Neural progenitor cell (in vitro differentiated cells): ENCODE results near the gene ENTPD5. TPM values are rescaled to one million over a fixed set of nuclear protein-coding genes. Genes with fewer than 3 reads are reported as not detected.
"Not testable (repeated sequence)": the region's sequence is repeated elsewhere in the genome, so short reads cannot be mapped to it uniquely, and the experiment has no call there.

Experiments used
- DNase-seq: peaks from one replicate; pipeline ENCODE4 v3.0.0-alpha.2; 2016; ENCODE audit warnings: low spot score
- H2AFZ ChIP-seq: fragments of 200-600 bp; sonication (generic); replicated peaks from 2 replicates; pipeline ENCODE4 v1.6.1; 2016; ENCODE audit warnings: antibody characterized with exemption
- H3F3A ChIP-seq: fragments of 200-600 bp; sonication (generic); 2 replicates; pipeline ENCODE4 v1.6.1; 2016; ENCODE audit warnings: antibody characterized with exemption, low read depth
- H3K27ac ChIP-seq: fragments of 200-600 bp; sonication (generic); 2 replicates; pipeline ENCODE4 v1.5.1; 2016; ENCODE audit warnings: mild to moderate bottlenecking
- H3K27me3 ChIP-seq: fragments of 200-600 bp; sonication (generic); 2 replicates; pipeline ENCODE4 v1.6.1; 2016; ENCODE audit warnings: mild to moderate bottlenecking, moderate library complexity
- H3K36me3 ChIP-seq: fragments of 200-600 bp; sonication (generic); 2 replicates; pipeline ENCODE4 v1.5.1; 2016
- H3K4me1 ChIP-seq: fragments of 200-600 bp; sonication (generic); 2 replicates; pipeline ENCODE4 v1.6.1; 2016; ENCODE audit warnings: mixed run types
- H3K4me2 ChIP-seq: fragments of 200-600 bp; sonication (generic); 2 replicates; pipeline ENCODE4 v1.6.1; 2016
- H3K4me3 ChIP-seq: fragments of 200-600 bp; sonication (generic); 2 replicates; pipeline ENCODE4 v1.5.1; 2016
- H3K79me2 ChIP-seq: fragments of 200-600 bp; sonication (generic); 2 replicates; pipeline ENCODE4 v1.6.1; 2016; ENCODE audit warnings: low read depth
- H3K9ac ChIP-seq: fragments of 200-600 bp; sonication (generic); 2 replicates; pipeline ENCODE4 v1.6.1; 2016
- H3K9me3 ChIP-seq: fragments of 200-600 bp; sonication (generic); 2 replicates; pipeline ENCODE4 v1.5.1; 2016; ENCODE audit warnings: low read depth
- H4K20me1 ChIP-seq: fragments of 200-600 bp; sonication (generic); 2 replicates; pipeline ENCODE4 v1.6.1; 2016; ENCODE audit warnings: low read depth
- H3K27ac Mint-ChIP-seq: 3 replicates; pipeline ENCODE4 v1.8.0; 2021; ENCODE audit warnings: mixed read lengths
- H3K27me3 Mint-ChIP-seq: 2 replicates; pipeline ENCODE4 v1.8.0; 2022; ENCODE audit warnings: low read depth, mild to moderate bottlenecking, inconsistent platforms, moderate library complexity, mixed read lengths; ENCODE audit not compliant: insufficient read depth
- H3K36me3 Mint-ChIP-seq: 3 replicates; pipeline ENCODE4 v1.8.0; 2021; ENCODE audit warnings: mixed read lengths
- H3K4me1 Mint-ChIP-seq: 3 replicates; pipeline ENCODE4 v1.8.0; 2021; ENCODE audit warnings: mixed read lengths
- H3K4me3 Mint-ChIP-seq: 3 replicates; pipeline ENCODE4 v1.8.0; 2021; ENCODE audit warnings: mild to moderate bottlenecking, moderate library complexity, mixed read lengths
- H3K9me3 Mint-ChIP-seq: 3 replicates; pipeline ENCODE4 v1.8.0; 2020; ENCODE audit warnings: mixed read lengths
- CTCF ChIP-seq: fragments of 200-600 bp; sonication (generic); IDR thresholded peaks from 2 replicates; pipeline ENCODE4 v1.5.1; 2017; ENCODE audit warnings: antibody characterized with exemption, mild to moderate bottlenecking
- EZH2 ChIP-seq: fragments of 200-600 bp; sonication (generic); IDR thresholded peaks from 2 replicates; pipeline ENCODE4 v1.6.1; 2017; ENCODE audit warnings: antibody characterized with exemption, mild to moderate bottlenecking, moderate library complexity
- EZH2phosphoT487 ChIP-seq: fragments of 200-600 bp; sonication (generic); IDR thresholded peaks from 2 replicates; pipeline ENCODE4 v1.6.1; 2017; ENCODE audit warnings: antibody characterized with exemption
- total RNA-seq: library from RNA; depleted of rRNA; stranded (reverse); fragments of >200 nt; gene quantifications from 2 replicates; pipeline ENCODE4 v1.2.3, GENCODE V29; 2015; ENCODE audit warnings: low replicate concordance

ENTPD5 gene
- total RNA-seq, 1 donor from 2014 or later: 13.4 TPM

DNA sequence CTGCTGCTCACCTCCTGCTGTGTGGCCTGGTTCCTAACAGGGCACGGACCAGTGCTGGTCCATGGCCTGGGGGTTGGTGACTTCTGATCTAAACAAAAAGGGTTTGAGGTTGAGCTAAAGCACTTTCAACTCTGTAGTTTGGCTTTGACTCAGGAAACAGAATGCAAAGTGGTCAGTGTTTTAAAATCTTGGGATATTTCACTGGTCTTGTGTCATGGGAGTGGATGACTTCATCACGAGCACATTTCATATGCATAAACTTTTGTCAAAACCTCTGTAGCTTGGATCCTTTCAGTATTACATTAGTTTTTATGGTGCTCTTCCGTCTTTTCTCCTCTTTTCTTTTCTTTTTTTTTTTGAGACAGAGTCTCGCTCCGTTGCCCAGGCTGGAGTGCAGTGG, 94.8 kb downstream of the ENTPD5 start:
- Mint-ChIP-seq H3K4me1 (no peaks in the 10 kb centered on the region), H3K4me3 (no peak overlapping the region), H3K36me3 (peaks cover 31% of the 10 kb centered on the region), H3K27me3 (no peaks in the 10 kb centered on the region), H3K9me3 (no peaks in the 10 kb centered on the region), H3K27ac (no peak overlapping the region)
- Histone ChIP-seq H3K36me3 (peaks cover 13% of the 10 kb centered on the region), H2AFZ (no peak overlapping the region), H3K27ac (no peak overlapping the region), H3K9me3 (no peaks in the 10 kb centered on the region), H3K4me3 (no peak overlapping the region), H3K79me2 (no peaks in the 10 kb centered on the region), H4K20me1 (peaks cover 17% of the 10 kb centered on the region), H3K4me1 (no peaks in the 10 kb centered on the region), H3K9ac (no peak overlapping the region), H3F3A (no peaks in the 10 kb centered on the region), H3K4me2 (no peak overlapping the region), H3K27me3 (no peaks in the 10 kb centered on the region)
- no peak for DNase-seq
- no peak for TF ChIP-seq CTCF

GRCh38 chr14:73919457-73919856, 99.6 kb downstream of the ENTPD5 start:
- H3K36me3 Mint-ChIP-seq: peaks cover 16% of the 10 kb centered on the region
- not testable (repeated sequence) for H2AFZ ChIP-seq, H3K27ac Mint-ChIP-seq, H3K4me1 ChIP-seq, H3K79me2 ChIP-seq, H3K27me3 ChIP-seq, H3K4me3 ChIP-seq, H3K9me3 Mint-ChIP-seq, H3K27ac ChIP-seq, H3K4me1 Mint-ChIP-seq, H3K9me3 ChIP-seq, H3K27me3 Mint-ChIP-seq, H3K4me2 ChIP-seq, H3F3A ChIP-seq, H3K9ac ChIP-seq, DNase-seq, H3K4me3 Mint-ChIP-seq
- Histone ChIP-seq H3K36me3 (peaks cover 13% of the 10 kb centered on the region), H4K20me1 (peaks cover 14% of the 10 kb centered on the region)

DNA sequence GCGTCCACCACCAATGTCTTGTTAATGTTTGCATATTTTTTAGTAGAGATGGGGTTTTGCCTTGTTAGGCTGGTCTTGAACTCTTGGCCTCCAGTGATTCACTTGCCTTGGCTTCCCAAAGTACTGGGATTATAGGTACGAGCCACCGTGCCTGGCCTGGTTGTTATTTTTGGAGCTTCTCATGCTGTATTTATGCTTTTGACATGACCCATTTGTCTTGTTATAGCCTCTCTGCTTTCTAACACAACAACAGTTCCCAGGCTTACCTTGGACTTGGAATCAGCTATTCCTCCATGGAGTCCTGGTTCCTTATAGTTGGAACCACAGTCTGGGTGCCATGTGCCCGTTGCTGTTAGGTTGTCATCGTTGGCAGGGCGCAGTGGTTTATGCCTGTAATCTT, 102.8 kb downstream of the ENTPD5 start:
- peaks cover 10% of the 10 kb centered on the region for H4K20me1 ChIP-seq
- peaks cover 3% of the 10 kb centered on the region for H3K79me2 ChIP-seq
- no peak overlapping the region for H3K4me3 ChIP-seq
- H3K36me3 ChIP-seq: peaks cover 14% of the 10 kb centered on the region
- H3K9ac ChIP-seq: no peak overlapping the region
- no peak overlapping the region for H3K4me2 ChIP-seq
- DNase-seq: no peak
- H3K27me3 ChIP-seq: no peaks in the 10 kb centered on the region
- Mint-ChIP-seq H3K36me3 (peaks cover 25% of the 10 kb centered on the region), H3K4me3 (no peak overlapping the region), H3K4me1 (no peaks in the 10 kb centered on the region), H3K27ac (no peak overlapping the region), H3K9me3 (no peaks in the 10 kb centered on the region), H3K27me3 (no peaks in the 10 kb centered on the region)
- H3K9me3 ChIP-seq: no peaks in the 10 kb centered on the region
- H3K27ac ChIP-seq: no peak overlapping the region
- TF ChIP-seq EZH2phosphoT487 (no peak), EZH2 (no peak), CTCF (no peak)
- H2AFZ ChIP-seq: no peak overlapping the region
- H3F3A ChIP-seq: no peaks in the 10 kb centered on the region
- no peaks in the 10 kb centered on the region for H3K4me1 ChIP-seq

- Mint-ChIP-seq H3K27me3 (no peaks in the 10 kb centered on the region), H3K36me3 (peaks cover 35% of the 10 kb centered on the region), H3K27ac (no peak overlapping the region), H3K4me1 (no peaks in the 10 kb centered on the region), H3K9me3 (no peaks in the 10 kb centered on the region), H3K4me3 (no peak overlapping the region)
- H3F3A ChIP-seq: no peaks in the 10 kb centered on the region
- no peak overlapping the region for H2AFZ ChIP-seq
- no peak for TF ChIP-seq EZH2phosphoT487
- TF ChIP-seq CTCF: no peak
- no peak for TF ChIP-seq EZH2
- DNase-seq: no peak
- peaks cover 3% of the 10 kb centered on the region for H4K20me1 ChIP-seq
- H3K36me3 ChIP-seq: peaks cover 25% of the 10 kb centered on the region
- H3K4me3 ChIP-seq: no peak overlapping the region
- H3K9me3 ChIP-seq: no peaks in the 10 kb centered on the region
- H3K4me1 ChIP-seq: no peaks in the 10 kb centered on the region
- H3K27ac ChIP-seq: no peak overlapping the region
- H3K79me2 ChIP-seq: peaks cover 3% of the 10 kb centered on the region
- H3K9ac ChIP-seq: no peak overlapping the region
- no peaks in the 10 kb centered on the region for H3K27me3 ChIP-seq
- H3K4me2 ChIP-seq: no peak overlapping the region
These were observed 105.8 kb downstream of the ENTPD5 start for GRCh38 chr14:73913256-73913655.
